ENCODE results near the gene GPR45. TPM values are rescaled to one million over a fixed set of nuclear protein-coding genes. Genes with fewer than 3 reads are reported as not detected.

GPR45 gene
- total and polyA plus RNA-seq, 2 experiments from 2014 or later: 0.21 to 0.26 TPM

- TF ChIP-seq ZNF462 (CRISPR knock-in tag; IDR thresholded peaks at IDR 0.05): no peak
These were observed 30.0 kb downstream of the GPR45 start (continued) for GRCh38 chr2:105271393-105272045.

- Histone ChIP-seq H2AFZ (no peak overlapping the region), H3K36me3 (ENCODE audit: insufficient read depth) (no peaks in the 10 kb centered on the region; the same call in 1 of the 2 replicates), H3F3A (replicated peaks; ENCODE audit: low read depth) (no peaks in the 10 kb centered on the region), H3K4me1 (ENCODE audit: insufficient read depth) (no peaks in the 10 kb centered on the region), H3K27me3 (ENCODE audit: insufficient read depth) (no peaks in the 10 kb centered on the region), H3K27ac (ENCODE audit: low read depth) (no peak overlapping the region), H3K9me2 (ENCODE audit: insufficient read depth) (no peaks in the 10 kb centered on the region), H3K4me3 (no peak overlapping the region), H3K4me2 (no peak overlapping the region), H3K79me2 (replicated peaks; ENCODE audit: insufficient read depth) (no peaks in the 10 kb centered on the region), H4K20me1 (replicated peaks; ENCODE audit: insufficient read depth) (0 out of 2 replicates have a peak, but pooled peaks cover under 1% of the 10 kb centered on the region)
- H3K27me3 Mint-ChIP-seq (ENCODE audit: insufficient read depth, low read depth, poor library complexity): no peaks in the 10 kb centered on the region
- no peak overlapping the region for H3K4me3 Mint-ChIP-seq
- no peaks in the 10 kb centered on the region for H3K9me3 Mint-ChIP-seq
- ATAC-seq (no peak), DNase-seq (ENCODE audit: low spot score) (no peak)
- peaks cover 45% of the 10 kb centered on the region for H3K36me3 Mint-ChIP-seq (ENCODE audit: low read depth)
- H3K27ac Mint-ChIP-seq: no peak overlapping the region
- H3K4me1 Mint-ChIP-seq: no peaks in the 10 kb centered on the region
- no peak for TF ChIP-seq NANOG (IDR thresholded peaks at IDR 0.05; ENCODE audit: borderline replicate concordance)
- no peak for TF ChIP-seq CREB1 (CRISPR knock-in tag; IDR thresholded peaks at IDR 0.05; ENCODE audit: low read depth)
- no peak for TF ChIP-seq JUNB (IDR thresholded peaks at IDR 0.05; ENCODE audit: unreplicated experiment)
- TF ChIP-seq EZH2 (IDR thresholded peaks at IDR 0.05; ENCODE audit: low read depth, unreplicated experiment): no peak
- no peak for TF ChIP-seq ZNF114 (CRISPR knock-in tag; IDR thresholded peaks at IDR 0.05)
- no peak for TF ChIP-seq POLR2AphosphoS5 (IDR thresholded peaks at IDR 0.05; ENCODE audit: low read depth)
- no peak for TF ChIP-seq EZH2phosphoT487 (IDR thresholded peaks at IDR 0.05; ENCODE audit: unreplicated experiment)
- no peak for TF ChIP-seq STAT1 (IDR thresholded peaks at IDR 0.05; ENCODE audit: unreplicated experiment)
- TF ChIP-seq ETS1 (IDR thresholded peaks at IDR 0.05): no peak
These were observed 30.6 kb downstream of the GPR45 start for GRCh38 chr2:105272176-105272575.

Data from GM23338 (cell line).